ENCODE measurements around the gene FAM72A.
"Not testable (repeated sequence)": the region's sequence is repeated elsewhere in the genome, so short reads cannot be mapped to it uniquely, and the experiment has no call there.

GRCh38 chr1:206174182-206174868 lies 28.3 kb downstream of the FAM72A start:
- TF ChIP-seq CTCF (IDR thresholded peaks at IDR 0.05): peak in 4 of 6 experiments; percentile 14 to 27 (median 20)
- not testable (repeated sequence) for TF ChIP-seq POLR2A (IDR thresholded peaks at IDR 0.05)
